HG02763 (cell line): ENCODE data around the gene MIEN1.
"Not testable (repeated sequence)": the region's sequence is repeated elsewhere in the genome, so short reads cannot be mapped to it uniquely, and the experiment has no call there.

Source experiments
- ATAC-seq: cut with Tn5 transposase; IDR thresholded peaks from one replicate; pipeline ENCODE4 v1.9.1; 2021; ENCODE audit warnings: mild to moderate bottlenecking, moderate library complexity; ENCODE audit not compliant: unreplicated experiment

The MIEN1 gene

GRCh38 chr17:39742126-39742855, 12.0 kb upstream of the MIEN1 start:
- ATAC-seq, result no peak

DNA sequence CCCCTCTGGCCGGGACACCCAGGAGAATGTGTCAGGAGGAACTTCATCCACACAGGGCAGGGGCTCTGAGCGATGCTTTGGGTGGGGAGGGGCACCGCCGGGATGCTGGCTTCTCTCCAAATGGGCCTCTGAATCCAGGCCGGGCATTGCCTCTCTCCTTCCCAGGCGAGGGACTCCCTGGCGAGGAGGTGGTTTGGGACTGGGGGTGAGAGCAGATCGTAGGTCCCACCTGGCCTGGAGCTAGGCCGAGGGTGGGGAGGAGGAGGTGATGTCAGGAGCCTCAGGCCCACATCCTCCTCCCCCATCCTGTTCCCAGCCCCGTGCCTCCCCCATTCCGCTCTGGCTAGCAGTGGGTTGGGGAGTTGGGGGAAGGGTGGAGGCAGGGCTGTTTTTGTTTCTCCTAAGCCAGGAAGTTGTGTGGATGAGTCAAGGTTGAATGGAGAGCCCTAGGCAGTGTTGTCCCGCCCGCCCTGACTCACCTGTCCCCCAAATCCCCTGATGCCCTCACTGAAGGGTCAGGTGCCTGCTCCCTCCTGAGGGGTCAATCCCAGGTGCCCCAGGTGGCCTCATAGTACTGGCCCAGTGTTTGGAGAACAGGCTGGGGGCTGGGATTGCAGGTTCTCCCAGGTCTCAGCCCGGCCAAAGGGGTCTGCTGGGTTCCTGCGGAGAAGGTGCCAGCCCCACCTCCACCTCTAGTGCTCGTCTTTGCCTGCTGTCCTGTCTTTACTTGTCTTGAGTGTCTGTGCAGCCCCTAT, 10.2 kb upstream of the MIEN1 start:
- no peak for ATAC-seq

DNA sequence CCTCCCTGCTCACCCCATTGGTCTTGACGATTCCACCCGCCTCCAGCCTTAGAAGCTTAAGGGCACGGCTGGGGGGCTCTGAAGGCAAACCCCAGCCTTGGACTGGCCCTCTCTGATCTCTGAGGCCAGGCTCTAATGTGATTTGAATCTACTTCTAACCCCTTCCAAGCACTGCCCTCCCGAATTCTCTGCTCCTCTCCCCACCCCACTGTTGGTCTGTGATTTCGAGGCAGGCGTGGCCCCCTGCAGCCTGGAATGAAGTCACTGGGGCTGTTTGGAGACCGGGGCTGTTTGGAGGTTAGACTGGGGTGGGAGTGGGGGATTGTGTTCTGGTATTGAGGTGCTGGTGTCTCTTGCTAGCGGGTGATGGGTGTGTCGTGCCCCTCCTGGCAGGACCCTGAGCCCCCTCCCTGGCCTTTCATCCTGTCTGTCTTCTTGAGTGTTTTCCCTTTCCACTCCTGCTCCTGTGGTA, 9.6 kb upstream of the MIEN1 start:
- ATAC-seq, result no peak

DNA sequence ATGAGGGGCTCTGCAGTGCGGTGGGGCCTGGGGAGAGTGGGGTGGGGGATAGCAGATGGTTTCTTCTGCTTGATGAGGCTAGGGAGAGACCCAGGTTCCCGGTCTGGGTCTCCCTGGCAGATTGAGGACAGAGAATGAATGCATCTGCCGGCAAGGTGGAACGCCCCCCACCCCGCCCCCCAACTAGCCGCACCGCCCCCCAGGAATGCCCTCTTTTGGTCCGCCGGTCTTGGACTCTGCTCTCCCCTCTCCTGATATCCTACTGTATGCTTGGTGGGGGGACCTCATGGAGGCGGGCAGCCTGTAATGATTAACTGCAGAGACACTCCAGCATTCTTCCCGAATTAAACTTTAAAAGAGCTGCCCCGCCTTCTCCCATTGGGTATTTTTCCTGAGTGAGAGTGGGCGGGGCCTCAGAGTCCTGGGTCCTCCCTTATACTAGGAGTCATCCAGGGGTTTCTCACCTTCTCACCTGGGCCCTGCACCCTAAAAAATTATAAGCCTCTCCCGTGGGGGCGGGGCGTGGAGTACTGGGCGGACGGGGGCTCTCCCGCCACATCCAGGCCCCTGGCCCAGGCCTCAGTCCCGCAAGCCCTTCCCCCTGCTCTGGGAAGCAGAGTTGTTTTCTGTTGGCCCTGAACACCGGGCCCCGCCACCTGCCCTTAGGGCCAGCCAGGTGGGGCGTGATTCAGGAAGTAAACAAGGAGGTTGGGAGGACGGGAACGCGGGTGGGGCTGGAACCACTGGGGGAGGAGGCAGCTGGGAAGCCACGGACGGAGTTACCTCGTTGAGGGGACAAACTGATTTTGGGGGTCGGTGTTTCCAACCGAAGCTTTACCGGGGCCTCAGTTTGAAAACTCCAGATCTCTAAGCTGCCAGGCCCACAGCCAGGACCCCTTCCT, 8.9 kb upstream of the MIEN1 start:
- no peak for ATAC-seq

- ATAC-seq, result no peak
These were observed 8.2 kb upstream of the MIEN1 start for GRCh38 chr17:39738568-39738901.

DNA sequence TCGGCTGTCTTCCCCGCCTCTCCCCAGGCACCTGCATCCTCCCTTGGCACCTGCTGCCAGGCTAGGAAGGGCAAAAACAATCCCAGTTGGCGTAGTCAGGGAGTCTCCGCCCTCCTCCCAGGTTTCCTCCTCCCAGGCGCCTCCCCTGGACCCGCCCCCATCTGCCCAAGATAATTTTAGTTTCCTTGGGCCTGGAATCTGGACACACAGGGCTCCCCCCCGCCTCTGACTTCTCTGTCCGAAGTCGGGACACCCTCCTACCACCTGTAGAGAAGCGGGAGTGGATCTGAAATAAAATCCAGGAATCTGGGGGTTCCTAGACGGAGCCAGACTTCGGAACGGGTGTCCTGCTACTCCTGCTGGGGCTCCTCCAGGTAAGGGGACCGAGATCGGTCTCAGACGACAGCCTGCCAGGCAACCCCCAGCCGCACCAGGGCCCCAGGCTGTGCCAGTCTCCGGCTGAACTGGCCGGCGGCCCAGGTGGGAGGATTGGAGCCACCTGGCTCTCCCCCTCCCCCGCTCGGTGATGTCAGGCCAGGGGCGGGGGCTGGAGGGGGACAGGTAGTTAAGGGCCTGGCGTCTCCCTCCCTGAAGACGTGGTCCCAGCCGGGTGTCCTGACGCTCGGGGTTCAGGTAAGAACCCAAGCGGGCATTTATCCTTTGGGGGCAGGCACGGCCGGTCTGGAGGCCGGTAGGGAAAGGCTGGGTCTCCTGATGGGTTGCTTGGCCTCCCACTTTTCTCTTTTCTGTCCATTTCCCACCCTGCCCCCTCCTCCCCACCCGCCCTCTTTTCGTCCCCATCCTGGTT, 7.6 kb upstream of the MIEN1 start, which contains the start of gene GRB7:
Gene GRB7, plus strand, starts transcription at position 179 of the 808 bp plus-strand sequence. CDS start 4,364 bp downstream, outside the sequence.
- no peak for ATAC-seq

DNA sequence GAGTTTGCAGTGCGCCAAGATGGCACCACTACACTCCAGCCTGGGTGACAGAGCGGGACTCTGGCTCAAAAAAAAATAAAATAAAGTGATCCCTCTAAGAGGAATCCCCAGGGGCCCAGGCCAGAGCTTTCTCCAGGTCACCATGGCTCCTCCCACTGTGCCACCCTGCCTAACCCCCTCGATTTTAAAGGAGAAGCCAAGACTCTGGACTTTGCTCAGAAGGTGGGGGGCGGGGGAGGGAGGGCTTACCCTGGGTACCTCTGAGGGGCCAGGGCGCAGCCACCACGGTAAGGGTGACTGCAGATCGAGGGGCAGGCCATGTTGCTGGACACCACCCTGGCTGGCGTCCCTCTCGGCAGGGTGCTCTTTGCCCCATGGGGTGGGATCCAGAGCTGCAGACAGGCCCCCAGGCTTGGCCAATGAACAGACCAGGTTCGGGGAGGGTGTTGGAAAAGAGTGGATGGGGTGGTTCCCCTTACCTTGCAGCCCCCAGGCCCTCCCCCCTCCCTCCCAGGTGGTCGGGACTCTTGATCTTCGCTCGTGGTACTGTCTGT, 7.0 kb upstream of the MIEN1 start:
- no peak for ATAC-seq

DNA sequence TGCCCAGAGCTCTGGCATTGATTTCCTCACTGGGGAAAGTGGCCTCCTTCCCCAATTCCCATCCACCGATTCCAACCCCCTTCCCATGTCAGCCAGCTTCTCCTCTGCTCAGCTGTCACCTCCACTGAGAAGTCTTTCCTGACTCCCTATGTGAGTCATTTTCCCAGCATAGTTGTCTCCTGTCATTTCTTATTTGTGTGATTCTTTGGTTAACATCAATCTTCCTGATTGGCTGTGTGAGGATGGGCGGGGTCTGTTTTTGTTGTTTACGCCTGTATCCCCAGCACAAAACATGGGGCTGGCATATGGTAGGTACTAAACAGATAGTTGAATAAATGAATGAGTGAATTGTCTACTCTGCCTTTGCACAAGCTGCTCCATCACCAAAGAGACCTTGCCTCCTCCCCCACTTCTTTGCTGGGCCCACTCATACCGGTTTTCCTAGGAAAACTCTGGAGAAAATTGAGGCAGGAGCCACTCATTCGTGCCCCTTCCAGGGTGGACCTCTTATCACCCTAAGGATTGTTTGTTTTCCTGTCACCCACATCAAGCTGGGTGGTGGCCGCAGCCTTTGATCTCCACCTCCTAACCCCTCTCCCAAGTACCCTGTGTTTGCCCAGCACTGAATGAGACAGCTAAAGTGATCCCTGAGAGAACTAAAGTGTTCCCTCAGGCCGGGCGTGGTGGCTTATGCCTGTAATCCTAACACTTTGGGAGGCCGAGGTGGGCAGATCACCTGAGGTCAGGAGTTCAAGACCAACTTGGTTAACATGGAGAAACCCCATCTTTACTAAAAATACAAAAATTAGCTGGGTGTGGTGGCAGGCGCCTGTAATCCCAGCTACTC, 6.2 kb upstream of the MIEN1 start:
- no peak for ATAC-seq

DNA sequence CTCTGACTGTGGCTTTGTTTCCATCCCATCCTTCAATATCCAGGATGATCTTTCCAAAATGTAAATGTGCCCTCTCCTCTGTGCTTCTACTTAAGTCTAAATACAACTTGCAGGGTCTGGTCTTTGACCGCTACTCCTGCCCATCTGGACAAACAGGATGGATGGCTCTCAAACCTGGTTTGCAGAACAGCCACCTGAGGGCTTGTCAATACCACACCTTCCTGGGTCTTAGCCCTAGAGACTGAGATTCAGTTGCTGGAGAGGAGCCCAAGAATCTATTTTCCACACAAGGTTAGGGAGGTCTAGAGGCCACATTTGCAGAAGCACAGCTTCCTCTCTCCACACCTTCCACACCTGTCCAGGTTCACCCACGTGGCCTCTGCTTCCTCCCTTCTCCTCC, 5.5 kb upstream of the MIEN1 start:
- no peak for ATAC-seq

GRCh38 chr17:39732586-39732985, 2.3 kb upstream of the MIEN1 start:
- no peak for ATAC-seq

GRCh38 chr17:39729280-39729851, 966 bp downstream of the MIEN1 start:
- ATAC-seq, result no peak

DNA sequence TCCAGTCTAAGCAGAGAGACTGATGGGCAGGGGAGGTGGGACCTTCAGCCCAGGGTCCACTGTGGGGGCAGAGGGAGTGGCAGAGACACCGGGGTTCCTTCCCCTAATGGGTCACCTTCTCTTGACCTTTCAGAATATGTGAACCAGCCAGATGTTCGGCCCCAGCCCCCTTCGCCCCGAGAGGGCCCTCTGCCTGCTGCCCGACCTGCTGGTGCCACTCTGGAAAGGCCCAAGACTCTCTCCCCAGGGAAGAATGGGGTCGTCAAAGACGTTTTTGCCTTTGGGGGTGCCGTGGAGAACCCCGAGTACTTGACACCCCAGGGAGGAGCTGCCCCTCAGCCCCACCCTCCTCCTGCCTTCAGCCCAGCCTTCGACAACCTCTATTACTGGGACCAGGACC, 2.8 kb downstream of the MIEN1 start:
- ATAC-seq, result no peak

DNA sequence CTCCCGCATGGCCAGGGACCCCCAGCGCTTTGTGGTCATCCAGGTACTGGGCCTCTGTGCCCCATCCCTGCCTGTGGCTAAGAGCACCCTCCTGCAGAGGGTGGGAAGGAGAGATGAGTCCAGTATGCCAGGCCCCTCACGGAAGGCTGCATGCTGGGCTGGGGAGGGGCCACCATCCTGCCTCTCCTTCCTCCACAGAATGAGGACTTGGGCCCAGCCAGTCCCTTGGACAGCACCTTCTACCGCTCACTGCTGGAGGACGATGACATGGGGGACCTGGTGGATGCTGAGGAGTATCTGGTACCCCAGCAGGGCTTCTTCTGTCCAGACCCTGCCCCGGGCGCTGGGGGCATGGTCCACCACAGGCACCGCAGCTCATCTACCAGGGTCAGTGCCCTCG, 3.7 kb downstream of the MIEN1 start:
- ATAC-seq, result no peak

DNA sequence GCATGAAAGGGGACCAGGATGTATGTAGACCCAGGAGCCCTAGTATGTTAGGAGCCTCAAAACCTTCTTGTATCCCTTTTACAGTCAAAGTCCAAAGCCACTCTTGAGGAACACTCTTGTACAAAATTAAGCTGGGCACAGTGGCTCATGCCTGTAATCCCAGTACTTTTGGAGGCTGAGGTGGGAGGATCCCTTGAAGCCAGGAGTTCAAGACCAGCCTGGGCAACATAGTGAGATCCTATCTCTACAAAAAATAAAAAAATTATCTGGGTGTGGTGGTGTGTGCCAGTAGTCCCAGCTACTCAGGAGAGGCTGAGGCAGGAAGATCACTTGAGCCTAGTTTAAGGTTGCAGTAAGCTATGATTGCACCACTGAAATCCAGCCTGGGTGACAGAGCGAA, 4.4 kb downstream of the MIEN1 start:
- not testable (repeated sequence) for ATAC-seq

GRCh38 chr17:39724731-39725130, 5.6 kb downstream of the MIEN1 start:
- ATAC-seq, result no peak

- no peak for ATAC-seq
These were observed 7.1 kb downstream of the MIEN1 start for GRCh38 chr17:39722965-39723848.

DNA sequence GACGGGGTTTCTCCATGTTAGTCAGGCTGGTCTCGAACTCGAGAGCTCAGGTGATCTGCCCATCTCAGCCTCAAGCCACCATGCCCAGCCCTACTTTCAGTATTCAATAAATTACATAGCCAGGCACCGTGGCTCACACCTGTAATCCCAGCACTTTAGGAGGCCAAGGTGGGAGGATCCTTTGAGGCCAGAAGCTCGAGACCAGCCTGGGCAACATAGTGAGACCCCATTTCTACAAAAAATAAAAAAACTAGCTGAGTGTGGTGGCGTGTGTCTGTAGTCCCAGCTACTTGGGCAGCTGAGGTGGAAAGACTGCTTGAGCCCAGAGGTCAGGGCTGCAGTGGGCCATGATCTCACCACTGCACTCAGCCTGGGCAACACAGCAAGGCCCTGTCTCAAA, 8.2 kb downstream of the MIEN1 start:
- ATAC-seq, result no peak
